ENCODE data around the gene RYR2. TPM values are rescaled to one million over a fixed set of nuclear protein-coding genes. Genes with fewer than 3 reads are reported as not detected.

Gene RYR2
- total RNA-seq, 2 donors from 2014 or later: 392 to 756 TPM

DNA sequence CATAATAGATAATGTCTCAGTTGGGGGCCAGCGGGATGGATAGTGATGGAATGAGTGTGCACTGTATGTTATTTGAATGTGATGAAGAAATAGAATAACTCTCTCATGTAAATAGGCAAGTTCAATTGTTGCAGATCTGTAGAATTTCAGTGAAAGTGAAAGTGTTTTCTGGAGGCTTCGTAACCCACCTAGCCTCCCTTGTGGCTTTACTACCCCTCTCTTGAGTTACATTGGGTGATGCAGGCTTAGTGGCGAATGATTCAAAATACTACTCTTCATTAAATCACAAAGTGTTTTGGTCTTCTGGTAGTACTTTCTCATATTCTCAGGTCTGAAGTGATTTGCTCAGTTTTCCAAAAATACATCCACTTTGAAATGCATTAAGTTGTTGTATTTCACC, 436.9 kb downstream of the RYR2 start:
- Histone ChIP-seq H3K27me3 (no peaks in the 10 kb centered on the region), H3K9me3 (no peaks in the 10 kb centered on the region), H3K36me3 (no peaks in the 10 kb centered on the region), H3K27ac (no peak overlapping the region), H3K4me3 (no peak overlapping the region), H3K4me1 (no peaks in the 10 kb centered on the region)
- no peak for DNase-seq (ENCODE audit: low spot score)
- TF ChIP-seq, protein P1, sequence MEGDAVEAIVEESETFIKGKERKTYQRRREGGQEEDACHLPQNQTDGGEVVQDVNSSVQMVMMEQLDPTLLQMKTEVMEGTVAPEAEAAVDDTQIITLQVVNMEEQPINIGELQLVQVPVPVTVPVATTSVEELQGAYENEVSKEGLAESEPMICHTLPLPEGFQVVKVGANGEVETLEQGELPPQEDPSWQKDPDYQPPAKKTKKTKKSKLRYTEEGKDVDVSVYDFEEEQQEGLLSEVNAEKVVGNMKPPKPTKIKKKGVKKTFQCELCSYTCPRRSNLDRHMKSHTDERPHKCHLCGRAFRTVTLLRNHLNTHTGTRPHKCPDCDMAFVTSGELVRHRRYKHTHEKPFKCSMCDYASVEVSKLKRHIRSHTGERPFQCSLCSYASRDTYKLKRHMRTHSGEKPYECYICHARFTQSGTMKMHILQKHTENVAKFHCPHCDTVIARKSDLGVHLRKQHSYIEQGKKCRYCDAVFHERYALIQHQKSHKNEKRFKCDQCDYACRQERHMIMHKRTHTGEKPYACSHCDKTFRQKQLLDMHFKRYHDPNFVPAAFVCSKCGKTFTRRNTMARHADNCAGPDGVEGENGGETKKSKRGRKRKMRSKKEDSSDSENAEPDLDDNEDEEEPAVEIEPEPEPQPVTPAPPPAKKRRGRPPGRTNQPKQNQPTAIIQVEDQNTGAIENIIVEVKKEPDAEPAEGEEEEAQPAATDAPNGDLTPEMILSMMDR (IDR thresholded peaks at IDR 0.05): no peak

DNA sequence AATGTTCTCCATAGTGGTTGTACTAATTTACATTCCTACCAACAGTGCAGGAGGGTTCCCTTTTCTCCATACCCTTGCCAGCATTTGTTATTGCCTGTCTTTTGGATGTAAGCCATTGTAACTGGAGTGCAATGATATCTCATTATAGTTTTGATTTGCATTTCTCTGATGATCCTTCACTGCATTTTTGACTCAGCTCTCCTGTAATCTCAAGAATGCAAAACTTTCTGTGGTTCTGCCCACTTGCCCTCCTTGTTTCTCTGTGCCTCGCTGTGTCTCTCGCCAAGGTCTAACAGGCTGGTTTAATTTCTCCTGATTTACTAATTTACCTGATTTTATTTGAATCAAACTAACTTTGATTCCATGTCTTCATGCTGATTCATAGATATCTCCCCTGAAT, 440.8 kb downstream of the RYR2 start:
- Histone ChIP-seq H3K36me3 (no peaks in the 10 kb centered on the region), H3K4me1 (no peaks in the 10 kb centered on the region), H3K9me3 (no peaks in the 10 kb centered on the region), H3K4me3 (no peak overlapping the region), H3K27me3 (no peaks in the 10 kb centered on the region), H3K27ac (peak overlapping the region in 1 of 2 donors; percentile 3)
- DNase-seq (ENCODE audit: low spot score): no peak
- TF ChIP-seq, protein P1 (IDR thresholded peaks at IDR 0.05): no peak

DNA sequence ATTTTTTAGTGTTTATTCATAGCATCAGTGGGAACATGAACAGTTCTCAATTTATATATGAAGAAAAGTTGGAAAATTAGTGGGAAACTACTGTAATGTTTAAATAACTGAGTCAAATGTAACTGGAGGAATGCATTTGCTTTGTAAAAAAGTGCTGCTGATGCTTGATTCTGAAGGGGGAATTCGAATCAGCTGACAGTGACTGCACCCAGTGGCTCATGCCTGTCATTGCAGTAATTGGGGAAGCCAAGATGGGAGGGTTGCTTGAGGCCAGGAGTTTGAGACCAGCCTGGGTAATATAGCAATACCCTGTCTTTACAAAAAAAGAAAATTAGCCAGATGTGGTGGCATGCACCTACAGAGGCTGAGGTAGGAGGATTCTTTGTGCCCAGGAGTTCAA, 450.4 kb downstream of the RYR2 start:
- H3K9me3 ChIP-seq: no peaks in the 10 kb centered on the region
- peaks cover 52% of the 10 kb centered on the region for H3K36me3 ChIP-seq
- no peak overlapping the region for H3K4me3 ChIP-seq
- TF ChIP-seq, protein P1 (IDR thresholded peaks at IDR 0.05): no peak
- no peaks in the 10 kb centered on the region for H3K27me3 ChIP-seq
- no peak overlapping the region for H3K27ac ChIP-seq
- H3K4me1 ChIP-seq: no peaks in the 10 kb centered on the region
- DNase-seq (ENCODE audit: low spot score): no peak

DNA sequence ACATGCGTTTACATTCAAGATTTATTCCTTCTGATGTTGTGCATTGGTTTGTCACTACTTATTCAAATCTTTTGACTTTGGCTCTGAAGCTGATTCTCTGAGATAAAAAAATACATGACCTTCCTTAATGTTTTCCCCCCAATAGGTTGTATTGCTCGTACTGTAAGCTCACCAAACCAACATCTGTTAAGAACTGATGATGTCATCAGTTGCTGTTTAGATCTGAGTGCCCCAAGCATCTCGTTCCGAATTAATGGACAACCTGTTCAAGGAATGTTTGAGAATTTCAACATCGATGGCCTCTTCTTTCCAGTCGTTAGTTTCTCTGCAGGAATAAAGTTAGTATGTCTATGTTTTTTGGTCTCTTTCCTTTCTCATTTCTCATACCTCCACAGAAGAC, 458.6 kb downstream of the RYR2 start:
- Histone ChIP-seq H3K4me1 (no peaks in the 10 kb centered on the region), H3K4me3 (no peak overlapping the region), H3K9me3 (no peaks in the 10 kb centered on the region), H3K36me3 (peaks cover 38% of the 10 kb centered on the region), H3K27ac (no peak overlapping the region), H3K27me3 (no peaks in the 10 kb centered on the region)
- no peak for DNase-seq (ENCODE audit: low spot score)
- TF ChIP-seq, protein P1 (IDR thresholded peaks at IDR 0.05): no peak

DNA sequence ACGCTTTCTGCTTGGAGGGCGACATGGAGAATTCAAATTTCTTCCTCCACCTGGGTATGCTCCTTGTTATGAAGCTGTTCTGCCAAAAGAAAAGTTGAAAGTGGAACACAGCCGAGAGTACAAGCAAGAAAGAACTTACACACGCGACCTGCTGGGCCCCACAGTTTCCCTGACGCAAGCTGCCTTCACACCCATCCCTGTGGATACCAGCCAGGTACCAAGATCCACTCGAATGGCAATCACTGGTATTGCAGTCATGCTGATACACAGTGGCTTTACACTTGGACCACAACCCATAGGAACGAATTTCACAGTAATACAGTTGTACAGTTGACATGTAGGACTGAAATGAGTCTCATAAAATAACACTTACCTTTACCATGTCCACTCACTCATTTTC, 461.3 kb downstream of the RYR2 start:
- Histone ChIP-seq H3K27ac (no peak overlapping the region), H3K36me3 (peaks cover 42% of the 10 kb centered on the region), H3K27me3 (no peaks in the 10 kb centered on the region)

DNA sequence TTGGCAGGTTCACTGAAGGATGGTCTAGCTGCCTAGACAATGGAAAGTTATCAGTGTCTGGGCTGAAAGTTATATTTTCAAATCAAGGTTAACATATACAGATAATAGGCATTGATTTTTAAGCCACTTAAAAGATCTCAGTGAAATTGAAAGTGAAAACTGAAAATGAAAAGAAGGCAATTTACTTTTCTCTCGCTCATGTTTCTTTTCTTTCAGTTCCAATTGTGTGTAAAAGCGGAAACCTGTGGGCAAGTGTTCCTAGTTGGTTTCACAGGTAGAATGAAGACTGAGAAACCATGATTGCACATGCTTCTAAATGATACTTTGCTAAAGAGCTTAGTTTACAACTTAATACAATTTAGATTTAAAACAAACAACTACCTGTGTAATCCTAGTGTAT, 465.0 kb downstream of the RYR2 start:
- TF ChIP-seq, protein P1 (IDR thresholded peaks at IDR 0.05): no peak
- Histone ChIP-seq H3K36me3 (peaks cover 43% of the 10 kb centered on the region), H3K4me1 (no peaks in the 10 kb centered on the region), H3K4me3 (no peak overlapping the region), H3K9me3 (no peaks in the 10 kb centered on the region), H3K27ac (no peak overlapping the region), H3K27me3 (no peaks in the 10 kb centered on the region)
- no peak for DNase-seq (ENCODE audit: low spot score)

More for the DNA sequence above, 461.3 kb downstream of the RYR2 start:
- H3K4me1 ChIP-seq: no peaks in the 10 kb centered on the region
- TF ChIP-seq, protein P1 (IDR thresholded peaks at IDR 0.05): no peak
- H3K4me3 ChIP-seq: no peak overlapping the region
- no peaks in the 10 kb centered on the region for H3K9me3 ChIP-seq
- DNase-seq (ENCODE audit: low spot score): no peak
